GM19023 (cell line): ENCODE results near the gene FARS2.

Experiments used
- ATAC-seq: cut with Tn5 transposase; IDR thresholded peaks from one replicate; pipeline ENCODE4 v1.9.1; 2021; ENCODE audit warnings: mild to moderate bottlenecking, moderate library complexity; ENCODE audit not compliant: unreplicated experiment

FARS2 gene

GRCh38 chr6:5285081-5285480 lies 23.8 kb downstream of the FARS2 start:
- ATAC-seq = no peak

GRCh38 chr6:5285526-5285925 lies 24.2 kb downstream of the FARS2 start:
- no peak for ATAC-seq

GRCh38 chr6:5286780-5287179 lies 25.5 kb downstream of the FARS2 start:
- ATAC-seq = no peak

- no peak for ATAC-seq
These were observed 26.1 kb downstream of the FARS2 start for GRCh38 chr6:5287205-5287965.

GRCh38 chr6:5287966-5288297 lies 26.6 kb downstream of the FARS2 start:
- ATAC-seq = no peak

GRCh38 chr6:5290097-5290496 lies 28.8 kb downstream of the FARS2 start:
- ATAC-seq = no peak

GRCh38 chr6:5290500-5290899 lies 29.2 kb downstream of the FARS2 start:
- ATAC-seq = no peak

GRCh38 chr6:5292154-5292553 lies 30.8 kb downstream of the FARS2 start:
- no peak for ATAC-seq

GRCh38 chr6:5293692-5294091 lies 32.4 kb downstream of the FARS2 start:
- ATAC-seq = no peak

GRCh38 chr6:5294392-5295211 lies 33.3 kb downstream of the FARS2 start:
- no peak for ATAC-seq

GRCh38 chr6:5295623-5296022 lies 34.3 kb downstream of the FARS2 start:
- no peak for ATAC-seq

- ATAC-seq = no peak
These were observed 39.0 kb downstream of the FARS2 start for GRCh38 chr6:5300206-5300764.

- peak; percentile 76 for ATAC-seq
These were observed 41.1 kb downstream of the FARS2 start for GRCh38 chr6:5302220-5302946.

- ATAC-seq = peak; percentile 74
These were observed 41.8 kb downstream of the FARS2 start for GRCh38 chr6:5302995-5303622.

- no peak for ATAC-seq
These were observed 42.4 kb downstream of the FARS2 start for GRCh38 chr6:5303682-5304081.

GRCh38 chr6:5305968-5306626 lies 44.8 kb downstream of the FARS2 start:
- ATAC-seq = no peak

- no peak for ATAC-seq
These were observed 45.7 kb downstream of the FARS2 start for GRCh38 chr6:5307058-5307457.

- no peak for ATAC-seq
These were observed 46.8 kb downstream of the FARS2 start for GRCh38 chr6:5308066-5308465.

- no peak for ATAC-seq
These were observed 53.0 kb downstream of the FARS2 start for GRCh38 chr6:5314191-5314865.

- no peak for ATAC-seq
These were observed 54.6 kb downstream of the FARS2 start for GRCh38 chr6:5315881-5316280.
